Measurements from ENCODE around the gene NEO1. TPM values are rescaled to one million over a fixed set of nuclear protein-coding genes. Genes with fewer than 3 reads are reported as not detected.

NEO1 gene
- polyA plus RNA-seq, 1 of the 3 experiments (the other 2 are of a cell fraction) = 13.1 TPM

- WGBS (ENCODE audit: low lambda C conversion rate) = 63% methylated on average over 15 of the region's 19 CpGs
- H3K9me3 ChIP-seq = no peaks in the 10 kb centered on the region
- no peak overlapping the region for H2AFZ ChIP-seq (ENCODE audit: low read depth)
- ChIA-PET POLR2A (no interaction called here), CTCF (interaction anchor here (1.1 kb wide), 1 partner anchor 23 kb away, joined by 3 read pairs; no protein-coding TSS in a partner anchor)
- no peak overlapping the region for H3K4me3 ChIP-seq (ENCODE audit: low read depth in 2 of 2, low read length in 1 of 2)
- DNase-seq = no peak
- H3K36me3 ChIP-seq (replicated peaks in 1 of 2; ENCODE audit: control insufficient read depth in 1 of 2, insufficient read depth in 2 of 2, low read length in 1 of 2) = no peaks in the 10 kb centered on the region
- H4K20me1 ChIP-seq (ENCODE audit: insufficient read depth) = no peaks in the 10 kb centered on the region
- no peak overlapping the region for H3K9ac ChIP-seq
- H3K4me2 ChIP-seq = no peak overlapping the region
- no peaks in the 10 kb centered on the region for H3K79me2 ChIP-seq (ENCODE audit: insufficient read depth)
- H3K27ac ChIP-seq (ENCODE audit: low read depth in 2 of 2, low read length in 1 of 2) = no peak overlapping the region
- no peaks in the 10 kb centered on the region; the same call in 1 of the 2 replicates for H3K27me3 ChIP-seq (ENCODE audit: insufficient read depth)
- H3K9me2 ChIP-seq = no peaks in the 10 kb centered on the region
- TF ChIP-seq MEF2A (IDR thresholded peaks at IDR 0.05; ENCODE audit: borderline replicate concordance, low read depth) = no peak
- TF ChIP-seq, protein P1, sequence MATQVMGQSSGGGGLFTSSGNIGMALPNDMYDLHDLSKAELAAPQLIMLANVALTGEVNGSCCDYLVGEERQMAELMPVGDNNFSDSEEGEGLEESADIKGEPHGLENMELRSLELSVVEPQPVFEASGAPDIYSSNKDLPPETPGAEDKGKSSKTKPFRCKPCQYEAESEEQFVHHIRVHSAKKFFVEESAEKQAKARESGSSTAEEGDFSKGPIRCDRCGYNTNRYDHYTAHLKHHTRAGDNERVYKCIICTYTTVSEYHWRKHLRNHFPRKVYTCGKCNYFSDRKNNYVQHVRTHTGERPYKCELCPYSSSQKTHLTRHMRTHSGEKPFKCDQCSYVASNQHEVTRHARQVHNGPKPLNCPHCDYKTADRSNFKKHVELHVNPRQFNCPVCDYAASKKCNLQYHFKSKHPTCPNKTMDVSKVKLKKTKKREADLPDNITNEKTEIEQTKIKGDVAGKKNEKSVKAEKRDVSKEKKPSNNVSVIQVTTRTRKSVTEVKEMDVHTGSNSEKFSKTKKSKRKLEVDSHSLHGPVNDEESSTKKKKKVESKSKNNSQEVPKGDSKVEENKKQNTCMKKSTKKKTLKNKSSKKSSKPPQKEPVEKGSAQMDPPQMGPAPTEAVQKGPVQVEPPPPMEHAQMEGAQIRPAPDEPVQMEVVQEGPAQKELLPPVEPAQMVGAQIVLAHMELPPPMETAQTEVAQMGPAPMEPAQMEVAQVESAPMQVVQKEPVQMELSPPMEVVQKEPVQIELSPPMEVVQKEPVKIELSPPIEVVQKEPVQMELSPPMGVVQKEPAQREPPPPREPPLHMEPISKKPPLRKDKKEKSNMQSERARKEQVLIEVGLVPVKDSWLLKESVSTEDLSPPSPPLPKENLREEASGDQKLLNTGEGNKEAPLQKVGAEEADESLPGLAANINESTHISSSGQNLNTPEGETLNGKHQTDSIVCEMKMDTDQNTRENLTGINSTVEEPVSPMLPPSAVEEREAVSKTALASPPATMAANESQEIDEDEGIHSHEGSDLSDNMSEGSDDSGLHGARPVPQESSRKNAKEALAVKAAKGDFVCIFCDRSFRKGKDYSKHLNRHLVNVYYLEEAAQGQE (IDR thresholded peaks at IDR 0.05; ENCODE audit: low read depth, low read length) = no peak
- no peak for TF ChIP-seq MXI1 (IDR thresholded peaks at IDR 0.05; ENCODE audit: low read depth, low read length)
- TF ChIP-seq GATA2 (CRISPR knock-in tag; IDR thresholded peaks at IDR 0.05) = no peak
- TF ChIP-seq TCF12 (IDR thresholded peaks at IDR 0.05) = no peak
- TF ChIP-seq, protein P2, sequence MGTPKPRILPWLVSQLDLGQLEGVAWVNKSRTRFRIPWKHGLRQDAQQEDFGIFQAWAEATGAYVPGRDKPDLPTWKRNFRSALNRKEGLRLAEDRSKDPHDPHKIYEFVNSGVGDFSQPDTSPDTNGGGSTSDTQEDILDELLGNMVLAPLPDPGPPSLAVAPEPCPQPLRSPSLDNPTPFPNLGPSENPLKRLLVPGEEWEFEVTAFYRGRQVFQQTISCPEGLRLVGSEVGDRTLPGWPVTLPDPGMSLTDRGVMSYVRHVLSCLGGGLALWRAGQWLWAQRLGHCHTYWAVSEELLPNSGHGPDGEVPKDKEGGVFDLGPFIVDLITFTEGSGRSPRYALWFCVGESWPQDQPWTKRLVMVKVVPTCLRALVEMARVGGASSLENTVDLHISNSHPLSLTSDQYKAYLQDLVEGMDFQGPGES (IDR thresholded peaks at IDR 0.05; ENCODE audit: low read depth, low read length) = no peak
- TF ChIP-seq, protein P3, sequence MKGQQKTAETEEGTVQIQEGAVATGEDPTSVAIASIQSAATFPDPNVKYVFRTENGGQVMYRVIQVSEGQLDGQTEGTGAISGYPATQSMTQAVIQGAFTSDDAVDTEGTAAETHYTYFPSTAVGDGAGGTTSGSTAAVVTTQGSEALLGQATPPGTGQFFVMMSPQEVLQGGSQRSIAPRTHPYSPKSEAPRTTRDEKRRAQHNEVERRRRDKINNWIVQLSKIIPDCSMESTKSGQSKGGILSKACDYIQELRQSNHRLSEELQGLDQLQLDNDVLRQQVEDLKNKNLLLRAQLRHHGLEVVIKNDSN (IDR thresholded peaks at IDR 0.05; ENCODE audit: borderline replicate concordance, low read depth) = no peak
- no peak for TF ChIP-seq ELF1 (IDR thresholded peaks at IDR 0.05)
- TF ChIP-seq, protein P4, sequence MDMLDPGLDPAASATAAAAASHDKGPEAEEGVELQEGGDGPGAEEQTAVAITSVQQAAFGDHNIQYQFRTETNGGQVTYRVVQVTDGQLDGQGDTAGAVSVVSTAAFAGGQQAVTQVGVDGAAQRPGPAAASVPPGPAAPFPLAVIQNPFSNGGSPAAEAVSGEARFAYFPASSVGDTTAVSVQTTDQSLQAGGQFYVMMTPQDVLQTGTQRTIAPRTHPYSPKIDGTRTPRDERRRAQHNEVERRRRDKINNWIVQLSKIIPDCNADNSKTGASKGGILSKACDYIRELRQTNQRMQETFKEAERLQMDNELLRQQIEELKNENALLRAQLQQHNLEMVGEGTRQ (IDR thresholded peaks at IDR 0.05; ENCODE audit: borderline replicate concordance, low read depth, low read length) = no peak
- no peak for TF ChIP-seq GABPA (IDR thresholded peaks at IDR 0.05; ENCODE audit: low read depth)
- no peak for TF ChIP-seq FOSL2 (IDR thresholded peaks at IDR 0.05; ENCODE audit: borderline replicate concordance, low read depth)
- no peak for TF ChIP-seq EP300 (IDR thresholded peaks at IDR 0.05; ENCODE audit: borderline replicate concordance in 1 of 2, low read depth in 1 of 2, low read length in 1 of 2)
- TF ChIP-seq FOXM1 (IDR thresholded peaks at IDR 0.05; ENCODE audit: low read depth) = no peak
- no peak for TF ChIP-seq JUND (IDR thresholded peaks at IDR 0.05)
- TF ChIP-seq FOXJ3 (CRISPR knock-in tag; IDR thresholded peaks at IDR 0.05) = no peak
- TF ChIP-seq TAF1 (IDR thresholded peaks at IDR 0.05; ENCODE audit: borderline replicate concordance, low read depth, low read length) = no peak
- TF ChIP-seq CTCF (IDR thresholded peaks at IDR 0.05) = no peak
- no peaks in the 10 kb centered on the region for H3F3A ChIP-seq (replicated peaks; ENCODE audit: insufficient read depth)
- peaks cover 0 to 14% of the 10 kb centered on the region in 2 experiments; a peak in 1 of 4 replicates for H3K4me1 ChIP-seq (ENCODE audit: control insufficient read depth in 1 of 2, insufficient read depth in 2 of 2, low read depth in 1 of 2, low read length in 1 of 2)
These were observed 280.0 kb downstream of the NEO1 start for GRCh38 chr15:73331991-73332925.
